Sigmoid colon (tissue), 7 donors: Measurements from ENCODE around the gene TRIP12. TPM values are rescaled to one million over a fixed set of nuclear protein-coding genes. Genes with fewer than 3 reads are reported as not detected.
"Not testable (repeated sequence)": the region's sequence is repeated elsewhere in the genome, so short reads cannot be mapped to it uniquely, and the experiment has no call there.

Experiments used
- DNase-seq: peaks from one replicate; pipeline ENCODE4 v3.0.0-alpha.2; 2019
- H3K27ac ChIP-seq, 4 donors: fragments of 200-600 bp; sonication (generic); one replicate each; pipeline ENCODE4 v1.5.1; 2016 to 2019; ENCODE audit warnings: mild to moderate bottlenecking in 1 of 4
- H3K27me3 ChIP-seq, 3 donors: fragments of 200-600 bp; sonication (generic); one replicate each; pipeline ENCODE4 v1.5.1; 2019; ENCODE audit warnings: mild to moderate bottlenecking in 1 of 3
- H3K36me3 ChIP-seq, 4 donors: fragments of 200-600 bp; sonication (generic); one replicate each; pipeline ENCODE4 v1.5.1; 2016 to 2019
- H3K4me1 ChIP-seq, 4 donors: fragments of 200-600 bp; sonication (generic); one replicate each; pipeline ENCODE4 v1.5.1; 2017 to 2019
- H3K4me3 ChIP-seq, 4 donors: fragments of 200-600 bp; sonication (generic); one replicate each; pipeline ENCODE4 v1.5.1; 2017 to 2019; ENCODE audit warnings: mild to moderate bottlenecking in 2 of 4, moderate library complexity in 1 of 4
- H3K9me3 ChIP-seq, 4 donors: fragments of 200-600 bp in 3 of 4; sonication (generic) in 3 of 4; one replicate each; pipeline versions ENCODE4 v1.5.1 to v1.6.1; 2013 to 2019
- EP300 ChIP-seq, 4 donors: sonication (generic); formaldehyde crosslinking; IDR thresholded peaks; one replicate each; pipeline ENCODE4 v1.6.1; 2017; ENCODE audit warnings: antibody characterized with exemption in 4 of 4
- POLR2A ChIP-seq, 2 donors: fragments of 450-650 bp; IDR thresholded peaks; one replicate each; pipeline ENCODE4 v1.6.1; 2016; ENCODE audit warnings: antibody characterized with exemption in 2 of 2, mild to moderate bottlenecking in 2 of 2, moderate library complexity in 2 of 2
- POLR2AphosphoS5 ChIP-seq, 4 donors: sonication (generic); formaldehyde crosslinking; IDR thresholded peaks; one replicate each; pipeline ENCODE4 v1.6.1; 2017; ENCODE audit warnings: antibody characterized with exemption in 4 of 4
- WGBS, 2 donors: extraction: QIAGEN DNeasy Blood & Tissue Kit; methylation state at CpG; one replicate each; pipeline ENCODE4 v1.1.7; 2013; 5-methylcytosine and 5-hydroxymethylcytosine counted together
- intact Hi-C: fragments of 100-400 bp; cut with DNase I; formaldehyde crosslinking; loops from one replicate; pipeline ENCODE4 v1.15.1; 2023
- polyA plus RNA-seq, 3 donors: library from polyadenylated mRNA; stranded (reverse); fragments of 200-250 nt; gene quantifications; one replicate each; pipeline ENCODE4 v1.2.3, GENCODE V29; 2013
- total RNA-seq, 4 donors: library from RNA; depleted of rRNA; stranded (reverse); fragments of >200 nt; gene quantifications; one replicate each; pipeline ENCODE4 v1.1.0, GENCODE V29; 2016
- TF ChIP-seq, protein P1 (sequence below), 4 experiments: fragments of 450-650 bp in 3 of 4; fragments of 200-600 bp in 1 of 4; IDR thresholded peaks; one replicate each; pipeline ENCODE4 v1.5.1; 2016 to 2019; ENCODE audit warnings: antibody characterized with exemption in 4 of 4, mild to moderate bottlenecking in 3 of 4, moderate library complexity in 2 of 4
- donor health status: healthy with polysubstance abuse.
- donor health status: Bipolar disorder and iron deficiency.
- donor health status: healthy.

The TRIP12 gene
- total and polyA plus RNA-seq, 7 donors, result 20.4 to 168 (median 144) TPM

DNA sequence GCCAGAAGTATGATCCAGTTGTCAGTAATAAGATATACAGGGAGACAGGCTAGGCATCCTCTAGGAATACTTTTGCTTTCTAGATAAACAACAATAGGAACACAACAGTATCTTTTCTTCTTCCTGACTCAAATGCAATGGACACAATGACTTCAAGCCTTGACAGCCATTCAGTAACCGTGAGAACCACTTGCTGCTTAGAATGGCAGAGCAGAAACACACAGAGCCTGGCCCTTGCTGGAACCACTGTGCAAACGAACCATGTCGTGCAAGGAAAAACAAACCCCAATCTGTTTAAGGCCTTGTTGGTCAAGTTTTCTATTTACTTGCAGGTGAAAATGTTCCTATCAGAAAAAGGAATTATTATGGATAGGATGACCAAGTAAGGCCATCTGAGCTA lies 18.8 kb downstream of the TRIP12 start:
- DNase-seq, result no peak
- Histone ChIP-seq H3K36me3 (peaks cover 0 to 24% (median 0%) of the 10 kb centered on the region in 4 donors), H3K4me3 (no peak overlapping the region), H3K27ac (no peak overlapping the region), H3K9me3 (no peaks in the 10 kb centered on the region), H3K27me3 (no peaks in the 10 kb centered on the region), H3K4me1 (peaks cover 0 to 24% (median 14%) of the 10 kb centered on the region in 4 donors)
- TF ChIP-seq POLR2AphosphoS5 (IDR thresholded peaks at IDR 0.05) (no peak), POLR2A (IDR thresholded peaks at IDR 0.05) (no peak), EP300 (IDR thresholded peaks at IDR 0.05) (no peak)
- TF ChIP-seq, protein P1, sequence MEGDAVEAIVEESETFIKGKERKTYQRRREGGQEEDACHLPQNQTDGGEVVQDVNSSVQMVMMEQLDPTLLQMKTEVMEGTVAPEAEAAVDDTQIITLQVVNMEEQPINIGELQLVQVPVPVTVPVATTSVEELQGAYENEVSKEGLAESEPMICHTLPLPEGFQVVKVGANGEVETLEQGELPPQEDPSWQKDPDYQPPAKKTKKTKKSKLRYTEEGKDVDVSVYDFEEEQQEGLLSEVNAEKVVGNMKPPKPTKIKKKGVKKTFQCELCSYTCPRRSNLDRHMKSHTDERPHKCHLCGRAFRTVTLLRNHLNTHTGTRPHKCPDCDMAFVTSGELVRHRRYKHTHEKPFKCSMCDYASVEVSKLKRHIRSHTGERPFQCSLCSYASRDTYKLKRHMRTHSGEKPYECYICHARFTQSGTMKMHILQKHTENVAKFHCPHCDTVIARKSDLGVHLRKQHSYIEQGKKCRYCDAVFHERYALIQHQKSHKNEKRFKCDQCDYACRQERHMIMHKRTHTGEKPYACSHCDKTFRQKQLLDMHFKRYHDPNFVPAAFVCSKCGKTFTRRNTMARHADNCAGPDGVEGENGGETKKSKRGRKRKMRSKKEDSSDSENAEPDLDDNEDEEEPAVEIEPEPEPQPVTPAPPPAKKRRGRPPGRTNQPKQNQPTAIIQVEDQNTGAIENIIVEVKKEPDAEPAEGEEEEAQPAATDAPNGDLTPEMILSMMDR (IDR thresholded peaks at IDR 0.05), result no peak
- 82 to 86% methylated on average over 3 of the region's 3 CpGs for WGBS, 2 donors
- intact Hi-C loops, result no loop called here

DNA sequence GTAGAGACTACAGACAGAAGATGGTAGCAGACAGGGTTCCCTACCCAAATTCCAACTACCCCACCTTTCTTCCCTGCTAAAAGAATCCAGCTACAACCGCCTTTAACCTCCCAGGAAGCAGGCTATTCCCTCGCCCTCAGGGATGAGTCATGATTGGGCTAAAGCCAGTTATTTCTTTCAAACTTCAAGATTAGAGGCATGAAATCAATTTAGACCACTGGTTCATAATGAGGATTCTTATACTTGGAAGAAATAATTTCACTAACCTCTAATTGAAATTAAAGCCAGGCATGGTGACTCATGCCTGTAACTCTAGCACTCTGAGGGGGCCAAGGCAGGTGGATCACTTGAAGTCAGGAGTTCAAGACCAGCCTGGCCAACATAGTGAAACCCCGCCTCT lies 20.0 kb downstream of the TRIP12 start:
- TF ChIP-seq, protein P1 (IDR thresholded peaks at IDR 0.05), result no peak
- TF ChIP-seq EP300 (IDR thresholded peaks at IDR 0.05), result no peak
- no peak for TF ChIP-seq POLR2A (IDR thresholded peaks at IDR 0.05)
- TF ChIP-seq POLR2AphosphoS5 (IDR thresholded peaks at IDR 0.05), result no peak
- intact Hi-C loops, result no loop called here
- peaks cover 0 to 12% (median 0%) of the 10 kb centered on the region in 4 donors for H3K36me3 ChIP-seq
- no peak overlapping the region for H3K27ac ChIP-seq
- no peak for DNase-seq
- no peaks in the 10 kb centered on the region for H3K27me3 ChIP-seq
- H3K9me3 ChIP-seq, result no peaks in the 10 kb centered on the region
- no peak overlapping the region for H3K4me3 ChIP-seq
- H3K4me1 ChIP-seq, result peaks cover 0 to 29% (median 14%) of the 10 kb centered on the region in 4 donors
- WGBS, 2 donors, result 48 to 71% methylated on average over 3 of the region's 3 CpGs

DNA sequence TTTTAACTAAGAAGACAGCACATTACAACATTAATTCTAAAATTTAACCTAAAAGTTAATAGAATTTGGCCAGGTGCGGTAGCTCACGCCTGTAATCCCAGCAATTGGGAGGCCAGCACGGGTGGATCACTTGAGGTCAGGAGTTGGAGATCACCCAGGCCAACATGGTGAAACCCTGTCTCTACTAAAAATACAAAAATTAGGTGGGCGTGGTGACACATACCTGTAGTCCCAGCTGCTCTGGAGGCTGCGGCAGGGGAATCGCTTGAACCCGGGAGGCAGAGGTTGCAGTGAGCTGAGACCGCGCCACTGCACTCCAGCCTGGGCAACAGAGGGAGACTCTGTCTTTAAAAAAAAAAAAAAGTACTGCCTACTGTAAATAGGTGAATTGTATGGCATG lies 21.3 kb downstream of the TRIP12 start:
- DNase-seq, intact Hi-C loops: not testable (repeated sequence)
- 91 to 93% methylated on average over 9 of the region's 9 CpGs for WGBS, 2 donors

DNA sequence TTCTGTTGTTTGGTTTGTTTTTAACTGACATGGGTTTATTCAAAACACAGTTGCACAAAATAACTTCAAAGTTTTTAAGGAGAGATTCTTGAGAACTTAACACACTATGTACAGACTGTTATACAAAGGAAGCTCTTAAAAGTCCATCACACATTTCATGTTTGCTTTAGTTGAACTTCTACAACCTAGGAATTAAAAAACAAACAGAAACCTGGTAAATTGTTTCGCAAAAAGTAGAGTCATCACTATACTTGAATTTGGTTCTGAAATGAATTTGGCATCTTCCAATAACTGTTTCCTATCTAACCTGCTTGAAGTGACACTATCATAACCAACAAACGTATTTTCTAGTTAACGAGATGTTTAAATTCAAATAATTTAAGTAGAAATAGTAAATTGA lies 21.8 kb downstream of the TRIP12 start:
- intact Hi-C loops, result no loop called here
- DNase-seq, result no peak
- WGBS, 2 donors, result 82 to 86% methylated on average over 3 of the region's 3 CpGs
- H3K4me3 ChIP-seq, result no peak overlapping the region
- peaks cover 0 to 36% (median 20%) of the 10 kb centered on the region in 4 donors for H3K4me1 ChIP-seq
- TF ChIP-seq POLR2AphosphoS5 (IDR thresholded peaks at IDR 0.05) (no peak), EP300 (IDR thresholded peaks at IDR 0.05) (no peak), POLR2A (IDR thresholded peaks at IDR 0.05) (no peak)
- TF ChIP-seq, protein P1 (IDR thresholded peaks at IDR 0.05), result no peak
- no peak overlapping the region for H3K27ac ChIP-seq
- H3K9me3 ChIP-seq, result no peaks in the 10 kb centered on the region
- no peaks in the 10 kb centered on the region for H3K27me3 ChIP-seq
- H3K36me3 ChIP-seq, result peaks cover 0 to 9% (median 0%) of the 10 kb centered on the region in 4 donors

More for the DNA sequence above, 21.3 kb downstream of the TRIP12 start:
- not testable (repeated sequence) for H3K36me3 ChIP-seq, H3K27me3 ChIP-seq, H3K9me3 ChIP-seq, H3K4me3 ChIP-seq, H3K27ac ChIP-seq
- H3K4me1 ChIP-seq, result peaks cover 0 to 31% (median 17%) of the 10 kb centered on the region in 4 donors

DNA sequence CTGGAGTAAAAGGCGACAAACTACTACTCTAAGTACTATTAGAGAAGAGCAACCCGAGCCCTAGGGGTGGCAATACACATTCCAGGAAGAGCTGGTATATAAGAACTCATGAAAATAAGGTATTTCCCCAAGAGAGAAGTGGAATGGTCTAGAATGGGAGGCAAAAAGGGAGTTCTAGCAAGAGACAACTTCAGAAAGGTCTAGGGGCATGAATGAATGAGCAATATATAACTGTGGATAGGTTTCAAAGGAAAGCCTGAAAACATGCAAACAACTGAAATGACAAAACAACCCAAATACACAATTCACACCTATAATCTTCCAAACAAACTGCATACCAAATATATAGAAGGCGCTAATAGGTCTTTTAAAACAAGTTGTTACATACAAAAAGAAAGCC lies 22.2 kb downstream of the TRIP12 start:
- no peak overlapping the region for H3K27ac ChIP-seq
- H3K36me3 ChIP-seq, result peaks cover 0 to 9% (median 0%) of the 10 kb centered on the region in 4 donors
- no peak overlapping the region for H3K4me3 ChIP-seq
- intact Hi-C loops, result no loop called here
- WGBS, 2 donors, result 93 to 94% methylated on average over 3 of the region's 3 CpGs
- no peaks in the 10 kb centered on the region for H3K9me3 ChIP-seq
- peaks cover 0 to 40% (median 21%) of the 10 kb centered on the region in 4 donors for H3K4me1 ChIP-seq
- no peak for DNase-seq
- TF ChIP-seq, protein P1 (IDR thresholded peaks at IDR 0.05), result no peak
- no peak for TF ChIP-seq POLR2A (IDR thresholded peaks at IDR 0.05)
- TF ChIP-seq POLR2AphosphoS5 (IDR thresholded peaks at IDR 0.05), result no peak
- no peak for TF ChIP-seq EP300 (IDR thresholded peaks at IDR 0.05)
- no peaks in the 10 kb centered on the region for H3K27me3 ChIP-seq
